Right cardiac atrium (tissue), 5 donors: Measurements from ENCODE around the gene DCST1. TPM values are rescaled to one million over a fixed set of nuclear protein-coding genes. Genes with fewer than 3 reads are reported as not detected.
A peak's percentile ranks its signal among the peaks of the same experiment; 100 is the strongest.

Experiments used
- ATAC-seq, 2 donors: fragments of 200-7000 bp; cut with Tn5 transposase; one replicate each; pipeline versions ENCODE4 v1.8.0 to v1.9.1; 2020; ENCODE audit warnings: moderate library complexity in 2 of 2, mild to moderate bottlenecking in 1 of 2
- DNase-seq, 3 donors: peaks; one replicate each; pipeline ENCODE4 v3.0.0-alpha.2; 2020
- H3K27ac ChIP-seq: one replicate; pipeline ENCODE4 v1.5.1; 2013; ENCODE audit warnings: mild to moderate bottlenecking, low read length, control low read depth, moderate library complexity
- H3K27me3 ChIP-seq: one replicate; pipeline ENCODE4 v1.6.1; 2013; ENCODE audit not compliant: control insufficient read depth, insufficient read depth
- H3K4me1 ChIP-seq: one replicate; pipeline ENCODE4 v1.6.1; 2013; ENCODE audit warnings: low read length; ENCODE audit not compliant: control insufficient read depth, insufficient read depth
- H3K4me3 ChIP-seq: one replicate; pipeline ENCODE4 v1.5.1; 2013; ENCODE audit warnings: low read length, control low read depth
- H3K9me3 ChIP-seq: one replicate; pipeline ENCODE4 v1.6.1; 2013; ENCODE audit warnings: low read length; ENCODE audit not compliant: control insufficient read depth
- WGBS: extraction: QIAGEN DNeasy Blood & Tissue Kit; methylation state at CpG from one replicate; pipeline ENCODE4 v1.1.7; 2013; 5-methylcytosine and 5-hydroxymethylcytosine counted together
- intact Hi-C, 4 donors: fragments of 100-400 bp; cut with DNase I; formaldehyde crosslinking; loops; one replicate each; pipeline versions ENCODE4 v1.11.0 to v1.14.0; 2022 to 2023
- polyA plus RNA-seq: library from polyadenylated mRNA; stranded (reverse); fragments of 200-250 nt; gene quantifications from one replicate; pipeline ENCODE4 v1.2.3, GENCODE V29; 2013
- total RNA-seq, 4 donors: library from RNA; stranded (reverse); fragmentation: NEBNext Ultra II Directional; extraction: Animal tissue kit (Norgen Biotek cat#: 25700); gene quantifications; one replicate each; pipeline ENCODE4 v1.2.1, GENCODE V29; 2021
- donor health status: healthy with polysubstance abuse.
- donor health status: DM: no; HTN: yes; CAD: no.
- donor health status: DM: no; HTN: no; CAD: no.
- donor health status: DM: no; HTN: yes; CAD: no; lungs with severe emphysema.
- donor health status: DM: yes; HTN: yes; CAD: no.

The DCST1 gene
- total and polyA plus RNA-seq, 5 donors: not detected

GRCh38 chr1:155008015-155008941, 25.3 kb upstream of the DCST1 start:
- ATAC-seq (no peak), DNase-seq (peak in 2 of 3 donors; percentile 79)
- Histone ChIP-seq H3K4me3 (no peak overlapping the region), H3K9me3 (no peaks in the 10 kb centered on the region), H3K4me1 (peaks cover 25% of the 10 kb centered on the region), H3K27me3 (no peaks in the 10 kb centered on the region), H3K27ac (peak overlapping the region; percentile 9)
- intact Hi-C loops: no loop called here
- WGBS: 62% methylated on average over 16 of the region's 16 CpGs

- intact Hi-C loops: no loop called here
- Histone ChIP-seq H3K27me3 (no peaks in the 10 kb centered on the region), H3K4me3 (no peak overlapping the region), H3K4me1 (peaks cover 26% of the 10 kb centered on the region), H3K27ac (no peak overlapping the region), H3K9me3 (no peaks in the 10 kb centered on the region)
- ATAC-seq (no peak), DNase-seq (peak in 2 of 3 donors; percentile 53 to 64)
- WGBS: 91% methylated on average over 12 of the region's 12 CpGs
Measured at GRCh38 chr1:155009221-155009711, 24.4 kb upstream of the DCST1 start.

GRCh38 chr1:155009742-155010141, 23.9 kb upstream of the DCST1 start:
- H3K27me3 ChIP-seq: no peaks in the 10 kb centered on the region

DNA sequence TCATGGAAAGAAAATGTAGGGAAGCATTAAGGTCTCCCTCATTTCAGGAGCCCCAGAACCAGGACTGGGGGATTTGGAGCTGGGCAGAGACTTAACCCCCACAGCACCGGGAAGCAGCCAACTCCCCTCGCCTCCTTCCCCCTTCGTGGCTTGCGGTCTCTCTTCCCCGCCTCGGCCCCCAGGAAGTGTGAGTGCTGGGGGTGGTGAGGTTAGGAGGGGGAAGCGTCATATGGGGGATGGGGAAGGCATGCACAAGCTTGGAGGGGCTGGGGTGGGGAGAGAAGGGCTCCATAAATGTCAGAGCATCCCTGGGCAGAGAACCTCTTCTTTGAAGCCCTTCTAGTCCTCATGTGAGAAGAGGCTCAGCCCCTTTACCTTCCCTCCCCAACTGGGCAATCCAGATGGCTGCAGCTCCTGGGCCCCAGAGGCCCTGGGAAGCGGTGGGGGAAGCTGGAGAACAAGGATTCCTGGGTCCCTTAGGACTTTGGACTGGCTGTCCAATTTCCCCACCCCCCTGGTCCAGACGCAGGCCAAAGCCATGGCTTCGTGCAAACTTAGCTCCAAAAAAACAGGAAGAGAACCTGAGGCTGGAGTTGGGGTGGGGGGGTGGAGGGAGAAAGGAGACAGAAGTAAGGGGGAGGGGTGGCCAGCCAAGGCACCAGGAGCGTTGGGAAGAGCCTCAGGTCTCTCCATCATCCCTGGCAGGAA, 23.3 kb upstream of the DCST1 start:
- peaks cover 19% of the 10 kb centered on the region for H3K4me1 ChIP-seq
- no peak for DNase-seq
- ATAC-seq: no peak
- 49% methylated on average over 11 of the region's 11 CpGs for WGBS
- no peak overlapping the region for H3K4me3 ChIP-seq
- no peaks in the 10 kb centered on the region for H3K27me3 ChIP-seq
- H3K27ac ChIP-seq: no peak overlapping the region
- no peaks in the 10 kb centered on the region for H3K9me3 ChIP-seq
- intact Hi-C loops: loop anchor here in 1 of 4 donors (10.0 kb wide), 1 partner anchor 46 kb away; the partner anchor contains the start of gene PYGO2

More at GRCh38 chr1:155009742-155010141, 23.9 kb upstream of the DCST1 start:
- H3K9me3 ChIP-seq: no peaks in the 10 kb centered on the region
- H3K4me1 ChIP-seq: peaks cover 21% of the 10 kb centered on the region
- intact Hi-C loops: loop anchor here in 1 of 4 donors (10.0 kb wide), 1 partner anchor 45 kb away; the partner anchor contains the start of gene PYGO2
- DNase-seq (no peak), ATAC-seq (no peak)
- no peak overlapping the region for H3K4me3 ChIP-seq
- WGBS: 87% methylated on average over 5 of the region's 5 CpGs
- H3K27ac ChIP-seq: no peak overlapping the region

DNA sequence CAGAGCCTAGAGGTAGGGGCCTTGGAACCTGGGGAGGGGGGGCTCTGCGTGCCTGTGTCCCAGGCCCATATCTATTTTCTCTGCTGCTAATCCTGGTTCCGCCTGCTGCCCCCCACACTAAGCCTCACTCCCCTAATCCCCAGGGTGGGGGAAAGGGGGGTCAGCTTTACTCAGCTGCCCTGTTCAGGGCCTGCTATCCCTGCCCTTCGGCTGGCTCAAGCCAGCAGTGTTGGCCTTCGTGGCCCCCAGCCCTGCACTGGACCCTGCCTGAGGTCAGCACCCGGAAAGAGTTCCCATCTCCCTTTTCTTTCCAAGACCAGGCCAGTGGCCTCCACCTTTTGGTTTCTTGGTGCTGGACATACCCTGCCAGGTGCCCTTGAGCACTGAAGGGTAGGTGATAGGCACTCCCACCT, 22.6 kb upstream of the DCST1 start:
- H3K9me3 ChIP-seq: no peaks in the 10 kb centered on the region
- intact Hi-C loops: loop anchor here in 1 of 4 donors (10.0 kb wide), 1 partner anchor 46 kb away; the partner anchor contains the start of gene PYGO2
- WGBS: 78% methylated on average over 5 of the region's 5 CpGs
- no peak overlapping the region for H3K27ac ChIP-seq
- H3K27me3 ChIP-seq: no peaks in the 10 kb centered on the region
- DNase-seq (no peak), ATAC-seq (no peak)
- no peak overlapping the region for H3K4me3 ChIP-seq
- peaks cover 16% of the 10 kb centered on the region for H3K4me1 ChIP-seq

GRCh38 chr1:155011437-155012025, 22.1 kb upstream of the DCST1 start:
- H3K4me1 ChIP-seq: peaks cover 11% of the 10 kb centered on the region
- ATAC-seq: peak in 1 of 2 donors; percentile 0
- H3K27ac ChIP-seq: peak overlapping the region; percentile 21
- no peak overlapping the region for H3K4me3 ChIP-seq
- intact Hi-C loops: loop anchor here in 1 of 4 donors (10.0 kb wide), 1 partner anchor 47 kb away; the partner anchor contains the start of gene PYGO2
- WGBS: 91% methylated on average over 6 of the region's 6 CpGs
- H3K9me3 ChIP-seq: no peaks in the 10 kb centered on the region
- no peak for DNase-seq
- no peaks in the 10 kb centered on the region for H3K27me3 ChIP-seq

DNA sequence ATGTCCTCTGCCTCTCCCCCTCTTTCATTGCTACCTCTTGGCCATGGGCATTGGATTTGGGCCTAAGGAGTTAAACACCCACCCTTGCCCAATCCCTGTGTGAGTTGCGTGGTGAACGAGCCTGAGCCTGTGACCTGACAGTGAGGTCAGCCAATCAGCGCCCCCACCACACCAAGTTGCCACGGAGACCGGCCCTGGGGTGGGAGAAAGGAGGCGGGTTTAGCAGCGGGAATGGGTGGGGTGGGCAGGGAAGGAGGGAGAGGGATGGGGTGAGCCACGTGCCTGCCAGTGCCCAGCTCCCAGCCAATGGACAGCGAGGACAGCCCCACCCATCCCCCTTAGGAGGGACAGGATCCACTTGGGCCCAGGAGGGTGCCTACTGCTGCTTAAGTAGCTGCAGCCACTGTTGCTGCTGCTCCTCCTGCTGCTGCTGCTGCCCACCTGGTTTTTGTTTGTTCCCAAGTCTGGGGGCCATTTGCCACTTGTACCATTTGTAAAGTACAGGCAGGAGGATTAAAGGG, 21.5 kb upstream of the DCST1 start:
- no peak overlapping the region for H3K4me3 ChIP-seq
- ATAC-seq (peak; percentile 52 to 60), DNase-seq (peak; percentile 88 to 92 (median 92))
- H3K9me3 ChIP-seq: no peaks in the 10 kb centered on the region
- peak overlapping the region; percentile 43 for H3K27ac ChIP-seq
- intact Hi-C loops: loop anchor here in 1 of 4 donors (10.0 kb wide), 1 partner anchor 47 kb away; the partner anchor contains the start of gene PYGO2
- WGBS: 26% methylated on average over 9 of the region's 9 CpGs
- H3K4me1 ChIP-seq: peaks cover 9% of the 10 kb centered on the region
- H3K27me3 ChIP-seq: no peaks in the 10 kb centered on the region

- Histone ChIP-seq H3K4me3 (no peak overlapping the region), H3K27ac (no peak overlapping the region), H3K9me3 (no peaks in the 10 kb centered on the region), H3K27me3 (no peaks in the 10 kb centered on the region), H3K4me1 (peaks cover 12% of the 10 kb centered on the region)
- ATAC-seq (no peak), DNase-seq (no peak)
- intact Hi-C loops: loop anchor here in 1 of 4 donors (10.0 kb wide), 1 partner anchor 48 kb away; the partner anchor contains the start of gene PYGO2
- 69% methylated on average over 3 of the region's 3 CpGs for WGBS
Measured at GRCh38 chr1:155012776-155013602, 20.6 kb upstream of the DCST1 start.

GRCh38 chr1:155013632-155014031, 20.0 kb upstream of the DCST1 start:
- no peak overlapping the region for H3K27ac ChIP-seq
- H3K4me3 ChIP-seq: no peak overlapping the region
- WGBS: 39% methylated on average over 8 of the region's 8 CpGs
- DNase-seq: no peak
- intact Hi-C loops: loop anchor here in 1 of 4 donors (10.0 kb wide), 1 partner anchor 49 kb away; the partner anchor contains the start of gene PYGO2
- no peaks in the 10 kb centered on the region for H3K27me3 ChIP-seq
- no peak for ATAC-seq
- H3K4me1 ChIP-seq: peaks cover 12% of the 10 kb centered on the region
- H3K9me3 ChIP-seq: no peaks in the 10 kb centered on the region
